ENCODE data around the gene ITGBL1. TPM values are rescaled to one million over a fixed set of nuclear protein-coding genes. Genes with fewer than 3 reads are reported as not detected.

ITGBL1 gene
- total and polyA plus RNA-seq, 2 experiments from 2014 or later: 0.29 TPM; not detected in 1

GRCh38 chr13:101579281-101579802 lies 126.9 kb downstream of the ITGBL1 start (continued):
- TF ChIP-seq ZNF462 (CRISPR knock-in tag; IDR thresholded peaks at IDR 0.05) (no peak), POLR2AphosphoS5 (IDR thresholded peaks at IDR 0.05; ENCODE audit: low read depth) (no peak)

GRCh38 chr13:101584331-101584730 lies 131.9 kb downstream of the ITGBL1 start:
- no peaks in the 10 kb centered on the region for H3K36me3 Mint-ChIP-seq (ENCODE audit: low read depth)
- no peaks in the 10 kb centered on the region; the same call in 2 of the 3 replicates for H3K4me1 Mint-ChIP-seq
- H3K27me3 Mint-ChIP-seq (ENCODE audit: insufficient read depth, low read depth, poor library complexity): no peaks in the 10 kb centered on the region
- H3K9me3 Mint-ChIP-seq: no peaks in the 10 kb centered on the region
- Histone ChIP-seq H4K20me1 (replicated peaks; ENCODE audit: insufficient read depth) (no peaks in the 10 kb centered on the region), H3K4me3 (no peak overlapping the region), H3K36me3 (ENCODE audit: insufficient read depth) (no peaks in the 10 kb centered on the region), H3F3A (replicated peaks; ENCODE audit: low read depth) (no peaks in the 10 kb centered on the region), H3K27me3 (ENCODE audit: insufficient read depth) (no peaks in the 10 kb centered on the region), H3K79me2 (replicated peaks; ENCODE audit: insufficient read depth) (no peaks in the 10 kb centered on the region), H3K27ac (ENCODE audit: low read depth) (no peak overlapping the region), H3K9me2 (ENCODE audit: insufficient read depth) (no peaks in the 10 kb centered on the region), H3K4me2 (no peak overlapping the region), H3K4me1 (ENCODE audit: insufficient read depth) (no peaks in the 10 kb centered on the region), H2AFZ (no peak overlapping the region)
- H3K4me3 Mint-ChIP-seq: no peak overlapping the region
- no peak overlapping the region for H3K27ac Mint-ChIP-seq
- DNase-seq (ENCODE audit: low spot score): no peak
- no peak for ATAC-seq
- TF ChIP-seq ZNF114 (CRISPR knock-in tag; IDR thresholded peaks at IDR 0.05) (no peak), ETS1 (IDR thresholded peaks at IDR 0.05) (no peak), POLR2AphosphoS5 (IDR thresholded peaks at IDR 0.05; ENCODE audit: low read depth) (no peak), NANOG (IDR thresholded peaks at IDR 0.05; ENCODE audit: borderline replicate concordance) (no peak), ZNF462 (CRISPR knock-in tag; IDR thresholded peaks at IDR 0.05) (no peak), STAT1 (IDR thresholded peaks at IDR 0.05; ENCODE audit: unreplicated experiment) (no peak)

Data from GM23338 (cell line).